HepG2 (cell line): ENCODE results near the gene POLR3GL. TPM values are rescaled to one million over a fixed set of nuclear protein-coding genes. Genes with fewer than 3 reads are reported as not detected.

Experiments
- ADNP ChIP-seq: sonication (generic); formaldehyde crosslinking; IDR thresholded peaks from 2 replicates; pipeline ENCODE4 v1.4.0; 2020; ENCODE audit warnings: missing genetic modification reagents
- ARHGAP35 ChIP-seq: sonication (generic); formaldehyde crosslinking; IDR thresholded peaks from 2 replicates; pipeline ENCODE4 v1.9.0; 2022; ENCODE audit warnings: mild to moderate bottlenecking, inconsistent platforms, moderate library complexity, missing genetic modification reagents, borderline replicate concordance
- BCLAF1 ChIP-seq: fragments of 450-650 bp; IDR thresholded peaks from 2 replicates; pipeline ENCODE4 v1.6.1; 2017; ENCODE audit warnings: mild to moderate bottlenecking
- CEBPG ChIP-seq: IDR thresholded peaks from 2 replicates; pipeline ENCODE4 v1.6.1; 2016
- CSRNP1 ChIP-seq: sonication (generic); formaldehyde crosslinking; IDR thresholded peaks from 2 replicates; pipeline ENCODE4 v1.8.1; 2023; ENCODE audit warnings: mild to moderate bottlenecking, missing genetic modification reagents
- HNRNPK ChIP-seq: fragments of 200-400 bp; formaldehyde crosslinking; IDR thresholded peaks from 2 replicates; pipeline ENCODE4 v1.6.1; 2018; ENCODE audit warnings: low read length, low read depth, moderate library complexity, mild to moderate bottlenecking; ENCODE audit not compliant: poor library complexity, severe bottlenecking
- KIAA2018 ChIP-seq: sonication (generic); formaldehyde crosslinking; IDR thresholded peaks from 2 replicates; pipeline ENCODE4 v1.5.0; 2020; ENCODE audit warnings: mild to moderate bottlenecking, missing genetic modification reagents, borderline replicate concordance
- KLF13 ChIP-seq: sonication (generic); formaldehyde crosslinking; IDR thresholded peaks from 2 replicates; pipeline ENCODE4 v1.4.0; 2020; ENCODE audit warnings: mild to moderate bottlenecking, missing genetic modification reagents
- KLF16 ChIP-seq, 2 experiments: sonication (generic) in 1 of 2; formaldehyde crosslinking in 1 of 2; IDR thresholded peaks; 2 replicates each; pipeline versions ENCODE4 v1.6.1 to v1.8.0; 2016 to 2023; ENCODE audit warnings: missing genetic modification reagents in 2 of 2, missing compliant biosample characterization in 1 of 2
- MIXL1 ChIP-seq: IDR thresholded peaks from 2 replicates; pipeline ENCODE4 v1.6.1; 2016
- SMAD3 ChIP-seq: sonication (generic); formaldehyde crosslinking; IDR thresholded peaks from 2 replicates; pipeline ENCODE4 v1.4.0; 2020; ENCODE audit warnings: missing genetic modification reagents
- ZFP37 ChIP-seq: sonication (generic); formaldehyde crosslinking; IDR thresholded peaks from 2 replicates; pipeline ENCODE4 v1.4.0; 2020; ENCODE audit warnings: missing genetic modification reagents, borderline replicate concordance
- ZMYM3 ChIP-seq: sonication (generic); formaldehyde crosslinking; IDR thresholded peaks from 2 replicates; pipeline ENCODE4 v1.5.1; 2020; ENCODE audit warnings: mild to moderate bottlenecking, missing genetic modification reagents
- ZNF331 ChIP-seq: sonication (generic); formaldehyde crosslinking; IDR thresholded peaks from 2 replicates; pipeline ENCODE4 v1.4.0; 2020; ENCODE audit warnings: missing genetic modification reagents
- ZNF354B ChIP-seq: sonication (generic); formaldehyde crosslinking; IDR thresholded peaks from 2 replicates; pipeline ENCODE4 v1.8.0; 2022; ENCODE audit warnings: mild to moderate bottlenecking, missing genetic modification reagents
- ZNF501 ChIP-seq: sonication (generic); formaldehyde crosslinking; IDR thresholded peaks from 2 replicates; pipeline ENCODE4 v1.5.1; 2020; ENCODE audit warnings: mild to moderate bottlenecking, moderate library complexity, missing genetic modification reagents
- ZNF749 ChIP-seq: sonication (generic); formaldehyde crosslinking; IDR thresholded peaks from 2 replicates; pipeline ENCODE4 v1.8.0; 2022; ENCODE audit warnings: mild to moderate bottlenecking, missing genetic modification reagents, moderate library complexity, borderline replicate concordance
- ZSCAN30 ChIP-seq: sonication (generic); formaldehyde crosslinking; IDR thresholded peaks from 2 replicates; pipeline ENCODE4 v1.5.0; 2020; ENCODE audit warnings: mild to moderate bottlenecking, missing genetic modification reagents
- polyA plus RNA-seq, 8 experiments: library from polyadenylated mRNA; depleted of rRNA in 3 of 8; stranded (reverse) in 7 of 8; unstranded in 1 of 8; fragments of >200 nt; fragmentation: Illumina TruSeq in 4 of 8; extraction: Trizol in 4 of 8; gene quantifications; 2 replicates each; pipeline versions ENCODE4 v1.2.1 to v1.2.3, GENCODE V29; 2011 to 2016; ENCODE audit warnings: low read depth in 4 of 8, missing spikeins in 1 of 8, mixed read lengths in 1 of 8; ENCODE audit not compliant: insufficient read depth in 1 of 8
- total RNA-seq, 5 experiments: library from RNA; depleted of rRNA; stranded (reverse); fragments of >200 nt; fragmentation: Illumina TruSeq; extraction: Trizol; gene quantifications; 2 replicates each; pipeline ENCODE4 v1.2.3, GENCODE V29; 2016; ENCODE audit warnings: low read depth in 1 of 5

Gene POLR3GL
- total and polyA plus RNA-seq, 2 of the 13 experiments (the other 11 are each of a cell fraction or from before 2014, with no cell fraction given) = 11.5 to 12.4 TPM

GRCh38 chr1:145972580-145972979 lies 8.1 kb downstream of the POLR3GL start (continued):
- no peak for TF ChIP-seq ZNF354B (CRISPR knock-in tag)
- TF ChIP-seq KLF13 (CRISPR knock-in tag) = no peak
- peak; percentile 15; the same call in 1 of the 2 replicates for TF ChIP-seq ZMYM3 (CRISPR knock-in tag)
- TF ChIP-seq KLF16 (CRISPR knock-in tag; IDR thresholded peaks at IDR 0.05) = peak in 1 of 2 experiments; percentile 53; a peak in 1 of 4 replicates
- TF ChIP-seq ADNP (CRISPR knock-in tag) = no peak
- TF ChIP-seq HNRNPK = no peak
- peak; percentile 93 for TF ChIP-seq SMAD3 (CRISPR knock-in tag)
- no peak for TF ChIP-seq ARHGAP35 (CRISPR knock-in tag)
- TF ChIP-seq CSRNP1 (CRISPR knock-in tag) = no peak
- no peak for TF ChIP-seq KIAA2018 (CRISPR knock-in tag)
- no peak for TF ChIP-seq BCLAF1
- peak; percentile 93 for TF ChIP-seq CEBPG (CRISPR knock-in tag)
- TF ChIP-seq ZFP37 (CRISPR knock-in tag) = no peak
- no peak for TF ChIP-seq ZNF749 (CRISPR knock-in tag)
- peak; percentile 31; the same call in 1 of the 2 replicates for TF ChIP-seq ZNF331 (CRISPR knock-in tag)
- 0 out of 2 replicates have a peak, but pooled peaks have one; percentile 29 for TF ChIP-seq MIXL1
- no peak for TF ChIP-seq ZNF501 (CRISPR knock-in tag)
- no peak for TF ChIP-seq ZSCAN30
